Mesothelial cell of epicardium (in vitro differentiated cells): Measurements from ENCODE around the gene LASP1. TPM values are rescaled to one million over a fixed set of nuclear protein-coding genes. Genes with fewer than 3 reads are reported as not detected.

ENCODE experiments used
- DNase-seq, 2 experiments: peaks; one replicate each; pipeline ENCODE4 v3.0.0; 2021; ENCODE audit warnings: low spot score in 2 of 2; ENCODE audit not compliant: unreplicated experiment in 2 of 2
- H3K27ac Mint-ChIP-seq: 2 replicates; pipeline ENCODE4 v1.8.0; 2021; ENCODE audit warnings: mixed read lengths
- H3K27me3 Mint-ChIP-seq: 2 replicates; pipeline ENCODE4 v1.8.0; 2021; ENCODE audit warnings: low read depth, mixed read lengths
- H3K36me3 Mint-ChIP-seq: 2 replicates; pipeline ENCODE4 v1.8.0; 2021; ENCODE audit warnings: mixed read lengths
- H3K4me1 Mint-ChIP-seq: 2 replicates; pipeline ENCODE4 v1.8.0; 2021; ENCODE audit warnings: mixed read lengths
- H3K4me3 Mint-ChIP-seq: 2 replicates; pipeline ENCODE4 v1.8.0; 2021; ENCODE audit warnings: mild to moderate bottlenecking, moderate library complexity, mixed read lengths
- H3K9me3 Mint-ChIP-seq: 2 replicates; pipeline ENCODE4 v1.8.0; 2021; ENCODE audit warnings: mixed read lengths
- total RNA-seq: library from RNA; stranded (reverse); gene quantifications from 3 replicates; pipeline ENCODE4 v1.2.1, GENCODE V29; 2021
- TF ChIP-seq, protein P1 (sequence below): fragments of 200-600 bp; sonication (generic); IDR thresholded peaks from one replicate; pipeline ENCODE4 v1.5.0; 2021; ENCODE audit warnings: antibody characterized with exemption; ENCODE audit not compliant: unreplicated experiment

Gene LASP1
- total RNA-seq, 1 donor from 2014 or later: 144 TPM

DNA sequence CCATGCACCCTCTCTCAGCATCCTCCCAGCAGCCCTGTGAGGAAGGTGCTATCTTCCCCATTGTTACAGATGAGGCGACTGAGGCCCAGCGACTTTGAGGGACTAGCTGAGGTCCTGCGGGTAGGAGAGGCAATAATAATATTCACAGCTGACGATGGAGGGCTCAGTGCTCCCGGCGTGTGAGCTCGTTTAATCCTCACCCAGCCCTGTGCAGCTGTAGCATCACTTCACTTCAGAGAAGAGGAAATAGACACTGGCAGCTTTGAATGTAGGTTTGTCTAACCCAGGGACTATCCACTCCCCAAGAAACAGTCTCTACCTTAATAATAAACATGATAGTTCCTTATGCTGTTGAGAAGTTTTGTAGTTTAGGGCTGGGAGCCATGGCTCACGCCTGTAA is 21.6 kb downstream of the LASP1 start:
- Mint-ChIP-seq H3K4me3 (no peak overlapping the region), H3K9me3 (no peaks in the 10 kb centered on the region), H3K36me3 (peaks cover 24% of the 10 kb centered on the region), H3K27me3 (no peaks in the 10 kb centered on the region), H3K4me1 (peaks cover 2% of the 10 kb centered on the region), H3K27ac (no peak overlapping the region)
- TF ChIP-seq, protein P1, sequence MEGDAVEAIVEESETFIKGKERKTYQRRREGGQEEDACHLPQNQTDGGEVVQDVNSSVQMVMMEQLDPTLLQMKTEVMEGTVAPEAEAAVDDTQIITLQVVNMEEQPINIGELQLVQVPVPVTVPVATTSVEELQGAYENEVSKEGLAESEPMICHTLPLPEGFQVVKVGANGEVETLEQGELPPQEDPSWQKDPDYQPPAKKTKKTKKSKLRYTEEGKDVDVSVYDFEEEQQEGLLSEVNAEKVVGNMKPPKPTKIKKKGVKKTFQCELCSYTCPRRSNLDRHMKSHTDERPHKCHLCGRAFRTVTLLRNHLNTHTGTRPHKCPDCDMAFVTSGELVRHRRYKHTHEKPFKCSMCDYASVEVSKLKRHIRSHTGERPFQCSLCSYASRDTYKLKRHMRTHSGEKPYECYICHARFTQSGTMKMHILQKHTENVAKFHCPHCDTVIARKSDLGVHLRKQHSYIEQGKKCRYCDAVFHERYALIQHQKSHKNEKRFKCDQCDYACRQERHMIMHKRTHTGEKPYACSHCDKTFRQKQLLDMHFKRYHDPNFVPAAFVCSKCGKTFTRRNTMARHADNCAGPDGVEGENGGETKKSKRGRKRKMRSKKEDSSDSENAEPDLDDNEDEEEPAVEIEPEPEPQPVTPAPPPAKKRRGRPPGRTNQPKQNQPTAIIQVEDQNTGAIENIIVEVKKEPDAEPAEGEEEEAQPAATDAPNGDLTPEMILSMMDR: no peak
- DNase-seq: no peak

DNA sequence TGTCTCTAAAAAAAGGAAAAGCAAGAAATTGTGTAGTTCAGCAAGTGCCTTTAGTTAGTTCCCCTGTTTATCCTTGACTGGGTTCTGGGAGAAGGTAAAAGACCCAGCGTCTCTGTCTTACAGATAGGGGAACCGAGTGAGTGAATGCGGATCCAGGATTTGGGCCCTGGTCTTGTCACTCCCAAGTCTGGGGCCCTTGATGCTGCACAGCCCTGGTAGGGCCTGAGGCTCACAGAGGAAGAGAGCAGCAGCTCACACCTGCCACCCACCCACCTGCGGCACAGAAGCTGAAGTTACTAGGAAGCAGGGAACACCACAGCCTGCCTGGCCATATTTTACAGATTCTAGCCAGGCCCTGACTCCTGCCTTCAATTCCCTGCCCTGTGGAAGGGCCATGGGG is 22.2 kb downstream of the LASP1 start:
- no peak overlapping the region for H3K4me3 Mint-ChIP-seq
- H3K9me3 Mint-ChIP-seq: no peaks in the 10 kb centered on the region
- H3K4me1 Mint-ChIP-seq: no peaks in the 10 kb centered on the region
- H3K36me3 Mint-ChIP-seq: peaks cover 24% of the 10 kb centered on the region
- H3K27ac Mint-ChIP-seq: no peak overlapping the region
- H3K27me3 Mint-ChIP-seq: no peaks in the 10 kb centered on the region
- no peak for DNase-seq
- TF ChIP-seq, protein P1: no peak

DNA sequence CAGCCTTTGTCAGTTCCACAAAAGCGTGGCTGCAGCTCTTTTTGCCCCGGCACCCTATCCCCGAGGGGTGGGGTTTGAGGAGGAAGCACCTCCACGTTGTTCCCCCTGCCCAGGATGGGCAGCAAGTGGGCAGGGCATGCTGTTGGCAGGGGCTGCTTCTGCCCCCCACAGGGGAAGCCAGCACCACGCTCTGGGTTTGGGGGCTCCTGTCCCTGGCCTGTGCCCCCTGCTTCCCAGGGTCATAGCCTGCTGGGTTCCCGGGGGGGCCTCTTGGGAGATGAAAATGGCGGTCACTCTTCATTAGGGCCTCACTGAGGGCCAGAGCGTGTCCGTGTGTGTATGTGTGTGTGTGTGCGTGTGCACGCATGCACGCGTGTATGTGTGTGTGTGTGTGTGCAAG is 22.8 kb downstream of the LASP1 start:
- no peak for DNase-seq
- H3K36me3 Mint-ChIP-seq: peaks cover 24% of the 10 kb centered on the region
- no peaks in the 10 kb centered on the region for H3K9me3 Mint-ChIP-seq
- H3K4me3 Mint-ChIP-seq: no peak overlapping the region
- H3K4me1 Mint-ChIP-seq: no peaks in the 10 kb centered on the region
- H3K27ac Mint-ChIP-seq: no peak overlapping the region
- no peaks in the 10 kb centered on the region for H3K27me3 Mint-ChIP-seq
- TF ChIP-seq, protein P1: no peak

DNA sequence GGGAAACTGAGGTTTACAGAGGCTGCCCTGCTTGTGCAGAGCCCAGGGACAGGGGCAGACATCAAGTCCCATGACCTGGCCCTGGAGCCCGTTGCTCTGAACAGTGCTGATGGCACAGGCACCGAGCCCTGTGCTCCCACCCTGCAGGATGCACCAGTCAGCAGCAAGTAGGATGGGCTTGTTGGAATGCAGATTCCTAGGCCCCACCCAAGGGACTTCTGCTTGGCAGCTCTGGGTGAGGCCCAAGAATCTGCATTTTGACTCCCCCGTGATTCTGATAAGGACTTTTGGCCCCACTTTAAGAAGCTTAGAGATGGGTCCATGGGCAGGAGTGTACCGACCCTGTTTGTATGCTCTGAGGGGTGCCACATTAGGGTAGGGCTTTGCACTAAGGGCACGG is 23.3 kb downstream of the LASP1 start:
- Mint-ChIP-seq H3K36me3 (peaks cover 27% of the 10 kb centered on the region), H3K27me3 (no peaks in the 10 kb centered on the region), H3K27ac (no peak overlapping the region), H3K4me1 (no peaks in the 10 kb centered on the region), H3K4me3 (no peak overlapping the region), H3K9me3 (no peaks in the 10 kb centered on the region)
- TF ChIP-seq, protein P1: no peak
- no peak for DNase-seq

DNA sequence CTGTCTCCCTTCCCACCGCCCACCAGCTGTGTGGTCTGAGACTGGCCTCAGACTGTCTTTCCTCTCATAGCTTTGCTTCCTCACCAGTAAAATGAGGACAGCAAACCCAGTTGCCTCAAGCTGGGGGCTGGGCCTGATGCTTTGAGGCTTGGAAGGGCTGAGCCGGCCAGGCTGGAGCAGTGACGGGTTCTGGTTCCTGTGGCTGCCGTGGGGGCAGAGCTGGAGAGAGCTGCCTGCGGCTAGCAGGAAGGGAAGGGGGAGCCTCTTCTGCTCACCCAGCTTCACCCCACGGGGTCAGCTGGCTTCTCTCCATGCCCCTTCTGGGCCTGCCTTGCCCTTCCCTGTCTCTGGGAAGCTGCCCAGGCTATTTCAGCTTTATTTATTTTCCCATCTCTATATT is 23.7 kb downstream of the LASP1 start:
- DNase-seq: no peak
- Mint-ChIP-seq H3K27me3 (no peaks in the 10 kb centered on the region), H3K4me1 (no peaks in the 10 kb centered on the region), H3K4me3 (no peak overlapping the region), H3K9me3 (no peaks in the 10 kb centered on the region), H3K36me3 (peaks cover 30% of the 10 kb centered on the region), H3K27ac (no peak overlapping the region)
- TF ChIP-seq, protein P1: no peak

DNA sequence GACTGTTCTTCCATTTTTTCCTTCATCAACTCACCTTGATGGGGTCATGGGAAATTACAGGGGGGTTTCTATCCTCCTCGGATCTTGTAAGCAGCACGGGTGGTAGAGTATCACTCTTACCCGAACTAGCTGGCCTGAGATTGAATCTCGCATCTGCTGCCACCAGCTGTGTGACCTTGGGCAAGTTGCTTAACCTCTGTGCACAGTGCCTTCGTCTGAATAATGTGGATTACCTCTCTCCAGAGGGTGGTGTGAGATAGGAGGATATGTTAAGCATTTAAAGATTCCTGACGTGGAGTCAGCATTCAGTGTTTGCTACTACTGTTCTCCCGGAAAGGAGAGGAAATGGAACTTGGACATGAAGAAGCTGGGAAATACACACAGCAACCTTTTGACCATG is 24.4 kb downstream of the LASP1 start:
- DNase-seq: no peak
- no peak overlapping the region for H3K27ac Mint-ChIP-seq
- H3K9me3 Mint-ChIP-seq: no peaks in the 10 kb centered on the region
- no peaks in the 10 kb centered on the region for H3K4me1 Mint-ChIP-seq
- peaks cover 32% of the 10 kb centered on the region for H3K36me3 Mint-ChIP-seq
- no peaks in the 10 kb centered on the region for H3K27me3 Mint-ChIP-seq
- no peak overlapping the region for H3K4me3 Mint-ChIP-seq
- TF ChIP-seq, protein P1: no peak
